ENCODE results near the gene BLOC1S1.

DNA sequence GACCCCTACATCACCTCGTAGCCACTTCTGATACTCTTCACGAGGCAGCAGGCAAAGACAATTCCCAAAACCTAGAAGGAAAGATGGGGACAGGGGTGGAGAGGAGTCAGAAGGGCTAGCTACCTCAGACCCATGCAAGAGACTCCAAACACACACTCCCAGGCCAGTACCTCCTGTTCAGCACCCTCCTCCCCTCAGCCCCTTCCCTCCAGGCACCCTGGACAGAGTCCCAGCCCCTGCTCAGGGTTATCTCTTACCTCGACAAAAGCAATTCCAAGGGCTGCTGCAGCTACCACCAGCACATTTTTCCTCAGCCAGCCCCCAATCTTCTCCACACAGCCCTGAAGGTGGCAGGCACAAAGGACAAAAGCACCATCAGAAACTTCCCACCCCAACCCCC is 9.7 kb downstream of the BLOC1S1 start:
- no peak for TF ChIP-seq CTCF (IDR thresholded peaks at IDR 0.05)
- no peak for TF ChIP-seq POLR2A (IDR thresholded peaks at IDR 0.05)
